ENCODE data around the gene C14orf93.

DNA sequence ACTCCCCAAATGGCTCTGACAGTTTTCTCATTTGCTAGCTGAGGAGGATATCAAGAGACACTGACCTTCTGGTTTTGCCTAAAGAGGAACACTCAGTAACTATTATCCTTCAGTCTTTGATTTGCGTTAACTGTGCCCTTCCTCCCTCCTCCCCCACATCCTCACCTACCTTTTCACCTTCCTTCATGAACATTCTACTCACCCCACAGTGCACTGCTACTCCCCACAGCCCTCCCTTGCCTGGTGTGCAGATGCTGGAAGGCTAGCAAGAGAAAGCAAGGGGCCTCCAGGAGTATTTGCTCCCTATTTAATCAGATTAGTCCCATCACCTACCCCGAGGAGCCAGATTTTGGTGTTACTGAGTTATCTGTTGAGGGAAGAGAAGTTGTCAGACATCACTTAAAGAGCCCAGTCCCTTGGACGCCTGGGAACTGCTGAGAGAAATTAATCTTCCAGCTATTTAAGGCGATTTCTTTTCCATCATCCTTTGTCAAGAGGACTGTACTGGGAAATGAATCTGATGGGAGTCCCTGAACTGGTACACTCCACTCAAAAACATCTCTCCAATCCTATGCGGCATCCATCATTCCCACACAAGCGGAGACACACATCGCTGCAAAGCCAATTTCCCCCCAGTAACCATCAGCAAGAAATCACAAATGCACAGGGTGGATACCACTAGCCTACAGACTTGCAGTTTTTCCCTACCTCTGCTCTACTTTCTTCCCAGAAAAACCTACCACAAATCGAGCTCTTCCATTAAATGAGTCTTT is 13.3 kb upstream of the C14orf93 start:
- TF ChIP-seq, protein P1, sequence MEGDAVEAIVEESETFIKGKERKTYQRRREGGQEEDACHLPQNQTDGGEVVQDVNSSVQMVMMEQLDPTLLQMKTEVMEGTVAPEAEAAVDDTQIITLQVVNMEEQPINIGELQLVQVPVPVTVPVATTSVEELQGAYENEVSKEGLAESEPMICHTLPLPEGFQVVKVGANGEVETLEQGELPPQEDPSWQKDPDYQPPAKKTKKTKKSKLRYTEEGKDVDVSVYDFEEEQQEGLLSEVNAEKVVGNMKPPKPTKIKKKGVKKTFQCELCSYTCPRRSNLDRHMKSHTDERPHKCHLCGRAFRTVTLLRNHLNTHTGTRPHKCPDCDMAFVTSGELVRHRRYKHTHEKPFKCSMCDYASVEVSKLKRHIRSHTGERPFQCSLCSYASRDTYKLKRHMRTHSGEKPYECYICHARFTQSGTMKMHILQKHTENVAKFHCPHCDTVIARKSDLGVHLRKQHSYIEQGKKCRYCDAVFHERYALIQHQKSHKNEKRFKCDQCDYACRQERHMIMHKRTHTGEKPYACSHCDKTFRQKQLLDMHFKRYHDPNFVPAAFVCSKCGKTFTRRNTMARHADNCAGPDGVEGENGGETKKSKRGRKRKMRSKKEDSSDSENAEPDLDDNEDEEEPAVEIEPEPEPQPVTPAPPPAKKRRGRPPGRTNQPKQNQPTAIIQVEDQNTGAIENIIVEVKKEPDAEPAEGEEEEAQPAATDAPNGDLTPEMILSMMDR (conservative IDR thresholded peaks at IDR 0.05; ENCODE audit: low read depth, low read length), result no peak
- TF ChIP-seq EZH2 (IDR thresholded peaks at IDR 0.05; ENCODE audit: borderline replicate concordance, low read depth, low read length, poor library complexity, severe bottlenecking), result no peak
